IMR-90 (cell line): ENCODE results near the gene ARHGAP24. TPM values are rescaled to one million over a fixed set of nuclear protein-coding genes. Genes with fewer than 3 reads are reported as not detected.
"Not testable (repeated sequence)": the region's sequence is repeated elsewhere in the genome, so short reads cannot be mapped to it uniquely, and the experiment has no call there.

ENCODE experiments used
- ATAC-seq: fragments of 200-7000 bp; cut with Tn5 transposase; 2 replicates; pipeline ENCODE4 v1.9.1; 2020; ENCODE audit warnings: low read depth, mild to moderate bottlenecking, moderate library complexity
- BruUV-seq: library from RNA; stranded (reverse); fragments of 400-500 nt; replicated peaks from 2 replicates; lab custom pipeline; 2021; lab: Mats Ljungman, UMichigan
- CTCF ChIA-PET: fragments of 300-600 bp; formaldehyde crosslinking; extraction: SDS; loops from one replicate; lab custom pipeline; 2021; ENCODE audit warnings: antibody characterized with exemption; lab: Yijun Ruan, JAX
- POLR2A ChIA-PET: fragments of 300-600 bp; sonication (Branson Sonifier 250); formaldehyde crosslinking; loops from one replicate; lab custom pipeline; 2022; ENCODE audit warnings: antibody characterized with exemption; ENCODE audit not compliant: unreplicated experiment; lab: Charles Lee
- DNase-seq: peaks from one replicate; pipeline ENCODE4 v3.0.0; 2013
- H2AFZ ChIP-seq: replicated peaks from 2 replicates; pipeline ENCODE3; 2013; ENCODE audit warnings: low read length, mild to moderate bottlenecking; ENCODE audit not compliant: poor library complexity
- H2AK5ac ChIP-seq: 2 replicates; pipeline ENCODE4 v1.6.1; 2013; ENCODE audit warnings: low read depth, low read length, inconsistent platforms
- H2AK9ac ChIP-seq: replicated peaks from 2 replicates; pipeline ENCODE3; 2013; ENCODE audit warnings: mild to moderate bottlenecking, low read depth, low read length, moderate library complexity; ENCODE audit not compliant: poor library complexity
- H2BK120ac ChIP-seq: 2 replicates; pipeline ENCODE4 v1.6.1; 2013; ENCODE audit warnings: low read depth, low read length, inconsistent platforms
- H2BK15ac ChIP-seq: 3 replicates; pipeline ENCODE4 v1.6.1; 2013; ENCODE audit warnings: low read depth, low read length, inconsistent platforms
- H2BK20ac ChIP-seq: 2 replicates; pipeline ENCODE4 v1.6.1; 2013; ENCODE audit warnings: low read depth, mild to moderate bottlenecking, inconsistent platforms, low read length, moderate library complexity
- H2BK5ac ChIP-seq: 2 replicates; pipeline ENCODE4 v1.6.1; 2013; ENCODE audit warnings: mild to moderate bottlenecking, low read depth, low read length, inconsistent platforms; ENCODE audit not compliant: poor library complexity, severe bottlenecking
- H3K14ac ChIP-seq: replicated peaks from 2 replicates; pipeline ENCODE4 v1.6.1; 2013; ENCODE audit warnings: low read depth, low read length, inconsistent platforms
- H3K18ac ChIP-seq: 2 replicates; pipeline ENCODE4 v1.6.1; 2013; ENCODE audit warnings: low read depth, low read length, control low read depth
- H3K23ac ChIP-seq: 2 replicates; pipeline ENCODE4 v1.6.1; 2013; ENCODE audit warnings: low read depth, low read length, inconsistent platforms
- H3K27ac ChIP-seq: 2 replicates; pipeline ENCODE4 v1.5.1; 2013; ENCODE audit warnings: mild to moderate bottlenecking, control low read depth, low read length; ENCODE audit not compliant: insufficient read depth
- H3K27me3 ChIP-seq: 2 replicates; pipeline ENCODE4 v1.6.1; 2013; ENCODE audit warnings: low read length; ENCODE audit not compliant: control insufficient read depth, insufficient read depth
- H3K36me3 ChIP-seq: 2 replicates; pipeline ENCODE4 v1.6.1; 2013; ENCODE audit warnings: low read length, mixed read lengths; ENCODE audit not compliant: control insufficient read depth, insufficient read depth
- H3K4ac ChIP-seq: 2 replicates; pipeline ENCODE4 v1.6.1; 2013; ENCODE audit warnings: low read depth, low read length, inconsistent platforms
- H3K4me1 ChIP-seq: 2 replicates; pipeline ENCODE4 v1.6.1; 2013; ENCODE audit warnings: low read length, mixed read lengths; ENCODE audit not compliant: control insufficient read depth, insufficient read depth
- H3K4me2 ChIP-seq: 2 replicates; pipeline ENCODE4 v1.6.1; 2013; ENCODE audit warnings: low read depth, mild to moderate bottlenecking, control low read depth, low read length, moderate library complexity
- H3K4me3 ChIP-seq: 2 replicates; pipeline ENCODE4 v1.5.1; 2013; ENCODE audit warnings: low read depth, mild to moderate bottlenecking, control low read depth, low read length, moderate library complexity; ENCODE audit not compliant: insufficient read depth
- H3K56ac ChIP-seq: 2 replicates; pipeline ENCODE4 v1.6.1; 2013; ENCODE audit warnings: low read length, inconsistent platforms; ENCODE audit not compliant: insufficient read depth; ENCODE audit errors: extremely low read depth
- H3K79me1 ChIP-seq, 2 experiments: 2 replicates each; pipeline ENCODE4 v1.6.1; 2013; ENCODE audit warnings: low read length in 2 of 2, inconsistent platforms in 1 of 2, low read depth in 1 of 2
- H3K9ac ChIP-seq: 2 replicates; pipeline ENCODE4 v1.6.1; 2013; ENCODE audit warnings: low read depth, low read length, control low read depth
- H3K9me1 ChIP-seq: 2 replicates; pipeline ENCODE4 v1.6.1; 2013; ENCODE audit warnings: low read length, inconsistent platforms; ENCODE audit not compliant: insufficient read depth
- H3K9me3 ChIP-seq: 2 replicates; pipeline ENCODE4 v1.6.1; 2013; ENCODE audit warnings: low read length; ENCODE audit not compliant: control insufficient read depth, insufficient read depth
- H4K20me1 ChIP-seq: 2 replicates; pipeline ENCODE4 v1.6.1; 2013; ENCODE audit warnings: low read length, inconsistent platforms; ENCODE audit not compliant: insufficient read depth
- H4K5ac ChIP-seq: 2 replicates; pipeline ENCODE4 v1.6.1; 2013; ENCODE audit warnings: mild to moderate bottlenecking, low read depth, low read length, control low read depth
- H4K8ac ChIP-seq, 2 experiments: 2 replicates each; pipeline ENCODE4 v1.6.1; 2013; ENCODE audit warnings: low read depth in 2 of 2, low read length in 2 of 2, control low read depth in 1 of 2, inconsistent platforms in 1 of 2
- H4K91ac ChIP-seq: 2 replicates; pipeline ENCODE4 v1.6.1; 2013; ENCODE audit warnings: low read depth, low read length, inconsistent platforms; ENCODE audit not compliant: insufficient read depth
- WGBS, 2 experiments: methylation state at CpG; one replicate each; pipeline versions ENCODE4 v1.1.5 to v1.1.7; 2013; ENCODE audit warnings: missing lambda C conversion rate in 2 of 2; ENCODE audit not compliant: insufficient read length in 1 of 2; ENCODE audit errors: extremely low coverage in 2 of 2; 5-methylcytosine and 5-hydroxymethylcytosine counted together
- dilution Hi-C: fragments of 300-500 bp; cut with HindIII; formaldehyde crosslinking; loops from one replicate; pipeline ENCODE4 v1.14.3; 2018; ENCODE audit warnings: low sequenced_read_pairs; ENCODE audit not compliant: unreplicated experiment
- in situ Hi-C: fragments of 300-500 bp; cut with MboI; formaldehyde crosslinking; loops from 3 replicates; pipeline ENCODE4 v1.14.3; 2019; ENCODE audit warnings: low sequenced_read_pairs, inconsistent platforms, mixed read lengths
- intact Hi-C: fragments of 100-400 bp; cut with micrococcal nuclease; formaldehyde crosslinking; loops from 2 replicates; pipeline ENCODE4 v1.10.0; 2022
- polyA plus RNA-seq, 3 experiments: library from polyadenylated mRNA; depleted of rRNA; stranded (reverse); fragments of >200 nt; gene quantifications; 2 replicates each; pipeline ENCODE4 v1.2.3, GENCODE V29; 2012; ENCODE audit warnings: low replicate concordance in 1 of 3
- total RNA-seq: library from RNA; depleted of rRNA; stranded (reverse); fragments of >200 nt; gene quantifications from 2 replicates; pipeline ENCODE4 v1.2.3, GENCODE V29; 2012

The ARHGAP24 gene
- total and polyA plus RNA-seq, 2 of the 4 experiments (the other 2 are of a cell fraction) = 11.9 to 24.0 TPM

DNA sequence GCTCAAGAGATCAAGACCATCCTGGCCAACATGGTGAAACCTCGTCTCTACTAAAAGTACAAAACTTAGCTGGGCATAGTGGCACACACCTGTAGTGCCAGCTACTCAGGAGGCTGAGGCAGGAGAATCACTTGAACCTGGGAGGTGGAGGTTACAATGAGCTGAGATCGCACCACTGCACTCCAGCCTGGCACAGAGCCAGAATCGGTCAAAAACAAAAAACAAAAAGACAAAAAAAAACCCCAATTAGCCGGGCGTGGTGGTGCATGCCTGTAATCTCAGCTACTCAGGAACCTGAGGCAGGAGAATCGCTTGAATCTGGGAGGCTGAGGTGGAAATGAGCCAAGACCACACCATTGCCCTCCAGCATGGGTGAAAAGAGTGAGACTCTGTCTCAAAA lies 378.8 kb downstream of the ARHGAP24 start:
- H2BK120ac ChIP-seq, H2BK15ac ChIP-seq, H3K4me1 ChIP-seq, H2AFZ ChIP-seq, H3K18ac ChIP-seq, ATAC-seq, H4K20me1 ChIP-seq, H3K23ac ChIP-seq, H3K4me2 ChIP-seq, H3K14ac ChIP-seq, H2BK20ac ChIP-seq, H3K9me3 ChIP-seq, H3K27me3 ChIP-seq, H4K91ac ChIP-seq, H3K56ac ChIP-seq, H3K9me1 ChIP-seq, H3K27ac ChIP-seq, intact Hi-C loops, DNase-seq, CTCF ChIA-PET, POLR2A ChIA-PET, H3K4ac ChIP-seq, H3K36me3 ChIP-seq, BruUV-seq, dilution Hi-C loops, H4K8ac ChIP-seq, H4K5ac ChIP-seq, H2BK5ac ChIP-seq, H2AK9ac ChIP-seq, H3K9ac ChIP-seq, H3K4me3 ChIP-seq, in situ Hi-C loops, H2AK5ac ChIP-seq: not testable (repeated sequence)
- peaks cover 8 to 11% of the 10 kb centered on the region in 2 experiments; a peak in 3 of 4 replicates for H3K79me1 ChIP-seq
- no CpG with 5 or more reads among the region's 6 CpGs for WGBS, 2 experiments
